B cell (primary cell): ENCODE results near the gene TSC22D1. TPM values are rescaled to one million over a fixed set of nuclear protein-coding genes. Genes with fewer than 3 reads are reported as not detected.

Experiments used
- ATAC-seq: fragments of 200-7000 bp; cut with Tn5 transposase; one replicate; pipeline ENCODE4 v1.10.0; 2021; ENCODE audit warnings: low read depth, mild to moderate bottlenecking, moderate number of reproducible peaks, moderate library complexity
- CTCF ChIA-PET: fragments of 350-600 bp; sonication (Branson Sonifier 250); formaldehyde crosslinking; loops from one replicate; lab custom pipeline; 2021; ENCODE audit warnings: antibody characterized with exemption, inconsistent platforms; lab: Charles Lee
- POLR2A ChIA-PET: fragments of 350-600 bp; sonication (Branson Sonifier 250); formaldehyde crosslinking; loops from one replicate; lab custom pipeline; 2021; ENCODE audit warnings: antibody characterized with exemption; lab: Charles Lee
- DNase-seq: peaks from one replicate; pipeline ENCODE4 v3.0.0; 2013
- H2AFZ ChIP-seq: 2 replicates; pipeline ENCODE4 v1.6.1; 2012; ENCODE audit warnings: mild to moderate bottlenecking, low read depth, low read length; ENCODE audit not compliant: insufficient read depth, poor library complexity, severe bottlenecking
- H3K27ac ChIP-seq, 2 donors: 1 replicate in 1 of 2; 2 replicates in 1 of 2; pipeline ENCODE4 v1.5.1; 2012 to 2013; ENCODE audit warnings: low read length in 2 of 2, mild to moderate bottlenecking in 2 of 2, moderate library complexity in 1 of 2
- H3K27me3 ChIP-seq, 4 experiments: fragments of 200-600 bp in 1 of 4; sonication (generic) in 1 of 4; replicated peaks in 1 of 4; 1 replicate in 2 of 4; 2 replicates in 2 of 4; pipeline versions ENCODE4 v1.6.1 to v1.7.0; 2013 to 2016; ENCODE audit warnings: low read length in 3 of 4, mild to moderate bottlenecking in 2 of 4, mixed read lengths in 1 of 4, moderate library complexity in 1 of 4; ENCODE audit not compliant: insufficient read depth in 4 of 4, control insufficient read depth in 3 of 4; ENCODE audit errors: control extremely low read depth in 1 of 4
- H3K36me3 ChIP-seq, 2 experiments: replicated peaks in 1 of 2; 1 replicate in 1 of 2; 2 replicates in 1 of 2; pipeline versions ENCODE4 v1.6.1 to v1.7.1; 2013; ENCODE audit warnings: low read length in 1 of 2; ENCODE audit not compliant: insufficient read depth in 2 of 2, control insufficient read depth in 1 of 2; ENCODE audit errors: control extremely low read depth in 1 of 2, extremely low read depth in 1 of 2
- H3K4me1 ChIP-seq, 2 donors: fragments of 200-600 bp in 1 of 2; sonication (generic) in 1 of 2; 1 replicate in 1 of 2; 2 replicates in 1 of 2; pipeline versions ENCODE4 v1.5.1 to v1.6.1; 2013 to 2017; ENCODE audit warnings: low read length in 2 of 2; ENCODE audit not compliant: control insufficient read depth in 2 of 2, insufficient read depth in 2 of 2
- H3K4me2 ChIP-seq: replicated peaks from 2 replicates; pipeline ENCODE3; 2012; ENCODE audit warnings: mild to moderate bottlenecking, low read depth, low read length; ENCODE audit not compliant: poor library complexity, severe bottlenecking
- H3K4me3 ChIP-seq, 5 experiments: fragments of 200-600 bp in 1 of 5; sonication (generic) in 1 of 5; 1 replicate in 3 of 5; 2 replicates in 2 of 5; pipeline versions ENCODE4 v1.5.1 to v1.7.0; 2011 to 2016; ENCODE audit warnings: low read length in 4 of 5, mild to moderate bottlenecking in 4 of 5, low read depth in 2 of 5, control low read depth in 1 of 5, moderate library complexity in 1 of 5; ENCODE audit not compliant: insufficient read depth in 1 of 5; ENCODE audit errors: control extremely low read depth in 1 of 5, extremely low read depth in 1 of 5
- H3K79me2 ChIP-seq: fragments of 200-600 bp; sonication (generic); one replicate; pipeline ENCODE4 v1.6.0; 2016; ENCODE audit warnings: low read length; ENCODE audit not compliant: control insufficient read depth, insufficient read depth
- H3K9ac ChIP-seq: fragments of 200-600 bp; sonication (generic); 2 replicates; pipeline ENCODE4 v1.6.1; 2017; ENCODE audit warnings: mild to moderate bottlenecking, low read length, moderate library complexity
- H3K9me3 ChIP-seq, 3 donors: one replicate each; pipeline versions ENCODE4 v1.6.1 to v1.7.1; 2013; ENCODE audit warnings: low read length in 2 of 3; ENCODE audit not compliant: control insufficient read depth in 2 of 3, insufficient read depth in 1 of 3; ENCODE audit errors: control extremely low read depth in 1 of 3
- H4K20me1 ChIP-seq: 2 replicates; pipeline ENCODE4 v1.6.0; 2012; ENCODE audit warnings: mild to moderate bottlenecking, low read length; ENCODE audit not compliant: insufficient read depth, control insufficient read depth, poor library complexity, severe bottlenecking
- H3K27ac Mint-ChIP-seq: one replicate; pipeline ENCODE4 v1.8.0; 2021; ENCODE audit warnings: mixed read lengths
- H3K27me3 Mint-ChIP-seq: one replicate; pipeline ENCODE4 v1.8.0; 2021; ENCODE audit warnings: mixed read lengths
- H3K4me1 Mint-ChIP-seq: one replicate; pipeline ENCODE4 v1.8.0; 2021; ENCODE audit warnings: mixed read lengths
- H3K4me3 Mint-ChIP-seq: one replicate; pipeline ENCODE4 v1.8.0; 2021; ENCODE audit warnings: mixed read lengths
- H3K9me3 Mint-ChIP-seq: one replicate; pipeline ENCODE4 v1.8.0; 2022; ENCODE audit warnings: mixed read lengths; ENCODE audit not compliant: insufficient read depth
- EZH2 ChIP-seq: IDR thresholded peaks from 2 replicates; pipeline ENCODE4 v1.6.1; 2012; ENCODE audit warnings: borderline replicate concordance, low read depth, mild to moderate bottlenecking, moderate library complexity, low read length; ENCODE audit not compliant: insufficient read depth, poor library complexity, severe bottlenecking
- WGBS: methylation state at CpG from one replicate; pipeline ENCODE4 v1.1.5; 2013; ENCODE audit warnings: missing lambda C conversion rate; ENCODE audit not compliant: insufficient coverage; 5-methylcytosine and 5-hydroxymethylcytosine counted together
- intact Hi-C: fragments of 100-400 bp; cut with micrococcal nuclease; formaldehyde crosslinking; loops from one replicate; pipeline ENCODE4 v1.10.0; 2022
- polyA plus RNA-seq: library from polyadenylated mRNA; depleted of rRNA; stranded (reverse); fragments of >200 nt; gene quantifications from 2 replicates; pipeline ENCODE4 v1.2.3, GENCODE V29; 2012
- total RNA-seq, 2 donors: library from RNA; stranded (reverse); fragments of 120-200 nt in 1 of 2; gene quantifications; 1 replicate in 1 of 2; 2 replicates in 1 of 2; pipeline versions ENCODE4 v1.2.3 to v1.2.4, GENCODE V29; 2013 to 2022
- TF ChIP-seq, protein P1 (sequence below): fragments of 200-600 bp; IDR thresholded peaks from one replicate; pipeline ENCODE4 v1.8.0; 2022; ENCODE audit warnings: antibody characterized with exemption, mild to moderate bottlenecking

The TSC22D1 gene
- total and polyA plus RNA-seq, 2 donors (not counting 1 experiment from before 2014, with no cell fraction given) = 7.0 to 36.6 TPM

GRCh38 chr13:44546164-44546563, 30.0 kb downstream of the TSC22D1 start:
- intact Hi-C loops = no loop called here
- Histone ChIP-seq H3K9ac (no peak overlapping the region), H4K20me1 (no peaks in the 10 kb centered on the region), H3K4me1 (no peaks in the 10 kb centered on the region), H2AFZ (no peak overlapping the region), H3K27ac (no peak overlapping the region), H3K36me3 (no peaks in the 10 kb centered on the region), H3K9me3 (no peaks in the 10 kb centered on the region), H3K27me3 (no peaks in the 10 kb centered on the region), H3K4me2 (no peak overlapping the region), H3K4me3 (no peak overlapping the region), H3K79me2 (no peaks in the 10 kb centered on the region)
- ChIA-PET POLR2A (no interaction called here), CTCF (no interaction called here)
- Mint-ChIP-seq H3K9me3 (no peaks in the 10 kb centered on the region), H3K27ac (no peak overlapping the region), H3K4me3 (no peak overlapping the region), H3K4me1 (no peaks in the 10 kb centered on the region), H3K27me3 (no peaks in the 10 kb centered on the region)
- no peak for TF ChIP-seq EZH2
- TF ChIP-seq, protein P1, sequence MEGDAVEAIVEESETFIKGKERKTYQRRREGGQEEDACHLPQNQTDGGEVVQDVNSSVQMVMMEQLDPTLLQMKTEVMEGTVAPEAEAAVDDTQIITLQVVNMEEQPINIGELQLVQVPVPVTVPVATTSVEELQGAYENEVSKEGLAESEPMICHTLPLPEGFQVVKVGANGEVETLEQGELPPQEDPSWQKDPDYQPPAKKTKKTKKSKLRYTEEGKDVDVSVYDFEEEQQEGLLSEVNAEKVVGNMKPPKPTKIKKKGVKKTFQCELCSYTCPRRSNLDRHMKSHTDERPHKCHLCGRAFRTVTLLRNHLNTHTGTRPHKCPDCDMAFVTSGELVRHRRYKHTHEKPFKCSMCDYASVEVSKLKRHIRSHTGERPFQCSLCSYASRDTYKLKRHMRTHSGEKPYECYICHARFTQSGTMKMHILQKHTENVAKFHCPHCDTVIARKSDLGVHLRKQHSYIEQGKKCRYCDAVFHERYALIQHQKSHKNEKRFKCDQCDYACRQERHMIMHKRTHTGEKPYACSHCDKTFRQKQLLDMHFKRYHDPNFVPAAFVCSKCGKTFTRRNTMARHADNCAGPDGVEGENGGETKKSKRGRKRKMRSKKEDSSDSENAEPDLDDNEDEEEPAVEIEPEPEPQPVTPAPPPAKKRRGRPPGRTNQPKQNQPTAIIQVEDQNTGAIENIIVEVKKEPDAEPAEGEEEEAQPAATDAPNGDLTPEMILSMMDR = no peak
- no CpG with 5 or more reads among the region's 1 CpG for WGBS
- DNase-seq = no peak
- no peak for ATAC-seq

DNA sequence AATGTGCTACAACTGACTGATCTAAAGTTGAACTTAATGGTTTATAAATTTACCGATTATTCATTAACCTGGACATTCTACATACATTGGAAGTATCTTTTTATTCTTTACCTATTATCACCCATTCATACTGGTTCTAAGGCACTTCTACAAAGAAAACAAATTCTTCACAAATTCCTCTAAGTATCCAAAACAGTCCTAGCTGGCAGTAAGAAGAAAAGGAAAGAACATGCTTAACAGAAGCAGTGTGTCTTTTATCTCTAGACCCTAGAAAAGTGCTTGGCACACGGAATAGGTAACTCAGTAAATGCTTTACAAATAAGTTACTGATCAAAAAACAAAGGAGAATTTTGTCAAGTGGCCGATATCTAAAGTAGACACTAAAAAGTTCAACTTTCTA, 32.8 kb downstream of the TSC22D1 start:
- no peak for TF ChIP-seq EZH2
- TF ChIP-seq, protein P1 = no peak
- WGBS = 100% methylated on average over 1 of the region's 3 CpGs
- Histone ChIP-seq H3K9ac (no peak overlapping the region), H3K27me3 (no peaks in the 10 kb centered on the region), H3K79me2 (no peaks in the 10 kb centered on the region), H3K36me3 (no peaks in the 10 kb centered on the region), H3K9me3 (no peaks in the 10 kb centered on the region), H2AFZ (no peak overlapping the region), H3K4me3 (no peak overlapping the region), H3K4me1 (no peaks in the 10 kb centered on the region), H4K20me1 (no peaks in the 10 kb centered on the region), H3K4me2 (no peak overlapping the region), H3K27ac (no peak overlapping the region)
- H3K9me3 Mint-ChIP-seq = no peaks in the 10 kb centered on the region
- ChIA-PET CTCF (no interaction called here), POLR2A (no interaction called here)
- no peak overlapping the region for H3K4me3 Mint-ChIP-seq
- no peak for DNase-seq
- no peak for ATAC-seq
- no peak overlapping the region for H3K27ac Mint-ChIP-seq
- intact Hi-C loops = no loop called here
- no peaks in the 10 kb centered on the region for H3K27me3 Mint-ChIP-seq
- no peaks in the 10 kb centered on the region for H3K4me1 Mint-ChIP-seq
